ENCODE results near the gene TXNIP. TPM values are rescaled to one million over a fixed set of nuclear protein-coding genes. Genes with fewer than 3 reads are reported as not detected.

The TXNIP gene, protein sequence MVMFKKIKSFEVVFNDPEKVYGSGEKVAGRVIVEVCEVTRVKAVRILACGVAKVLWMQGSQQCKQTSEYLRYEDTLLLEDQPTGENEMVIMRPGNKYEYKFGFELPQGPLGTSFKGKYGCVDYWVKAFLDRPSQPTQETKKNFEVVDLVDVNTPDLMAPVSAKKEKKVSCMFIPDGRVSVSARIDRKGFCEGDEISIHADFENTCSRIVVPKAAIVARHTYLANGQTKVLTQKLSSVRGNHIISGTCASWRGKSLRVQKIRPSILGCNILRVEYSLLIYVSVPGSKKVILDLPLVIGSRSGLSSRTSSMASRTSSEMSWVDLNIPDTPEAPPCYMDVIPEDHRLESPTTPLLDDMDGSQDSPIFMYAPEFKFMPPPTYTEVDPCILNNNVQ
- 336 TPM for total RNA-seq
- polyA plus RNA-seq = 1,022 TPM
- long read RNA-seq, donor 1, transcript TXNIP-204 (8 exons, 2,926 nt) = major isoform, 9 of 9 reads
- long read RNA-seq, donor 1, partial matches to known transcripts = 0 of 9 reads
- long read RNA-seq, donor 1, other reads (novel, unspliced or antisense) = 0 of 9 reads
- long read RNA-seq, donor 2, transcript TXNIP-204 (8 exons, 2,926 nt) = major isoform, 117 of 189 reads
- long read RNA-seq, donor 2, transcript TXNIP-202 (2 exons, 509 nt) = minor isoform, 5 of 189 reads
- long read RNA-seq, donor 2, partial matches to known transcripts = 63 of 189 reads
- long read RNA-seq, donor 2, other reads (novel, unspliced or antisense) = 0 of 189 reads
- long read RNA-seq, donor 3, transcript TXNIP-204 (8 exons, 2,926 nt) = major isoform, 133 of 211 reads
- long read RNA-seq, donor 3, partial matches to known transcripts = 77 of 211 reads
- long read RNA-seq, donor 3, other reads (novel, unspliced or antisense) = 0 of 211 reads
- long read RNA-seq, donor 4, transcript TXNIP-204 (8 exons, 2,926 nt) = major isoform, 36 of 50 reads
- long read RNA-seq, donor 4, partial matches to known transcripts = 11 of 50 reads
- long read RNA-seq, donor 4, other reads (novel, unspliced or antisense) = 0 of 50 reads
- long read RNA-seq, donor 5, transcript TXNIP-204 (8 exons, 2,926 nt) = major isoform, 138 of 258 reads
- long read RNA-seq, donor 5, transcript TXNIP-202 (2 exons, 509 nt) = minor isoform, 5 of 258 reads
- long read RNA-seq, donor 5, partial matches to known transcripts = 107 of 258 reads
- long read RNA-seq, donor 5, other reads (novel, unspliced or antisense) = 5 of 258 reads
- long read RNA-seq, donor 6, transcript TXNIP-204 (8 exons, 2,926 nt) = major isoform, 59 of 79 reads
- long read RNA-seq, donor 6, partial matches to known transcripts = 20 of 79 reads
- long read RNA-seq, donor 6, other reads (novel, unspliced or antisense) = 0 of 79 reads
- long read RNA-seq, donor 7, transcript TXNIP-204 (8 exons, 2,926 nt) = major isoform, 62 of 131 reads
- long read RNA-seq, donor 7, partial matches to known transcripts = 58 of 131 reads
- long read RNA-seq, donor 7, other reads (novel, unspliced or antisense) = 5 of 131 reads
- long read RNA-seq, donor 8, transcript TXNIP-204 (8 exons, 2,926 nt) = major isoform, 22 of 54 reads
- long read RNA-seq, donor 8, partial matches to known transcripts = 29 of 54 reads
- long read RNA-seq, donor 8, other reads (novel, unspliced or antisense) = 0 of 54 reads
- long read RNA-seq, donor 9, transcript TXNIP-204 (8 exons, 2,926 nt) = major isoform, 34 of 43 reads
- long read RNA-seq, donor 9, partial matches to known transcripts = 8 of 43 reads
- long read RNA-seq, donor 9, other reads (novel, unspliced or antisense) = 0 of 43 reads
- long read RNA-seq, donor 10, transcript TXNIP-204 (8 exons, 2,926 nt) = major isoform, 50 of 140 reads
- long read RNA-seq, donor 10, partial matches to known transcripts = 88 of 140 reads
- long read RNA-seq, donor 10, other reads (novel, unspliced or antisense) = 0 of 140 reads

GRCh38 chr1:145996433-145997015 lies at the start of gene TXNIP:
Gene TXNIP (minus strand): TSS chr1:145996579. CDS start chr1:145996266, 313 bp downstream.
- peaks cover 0 to 2% of the 10 kb centered on the region in 2 donors for H3K9me3 ChIP-seq (ENCODE audit: control insufficient read depth in 2 of 2, insufficient read depth in 1 of 2, low read length in 1 of 2)
- no peaks in the 10 kb centered on the region for H3K27me3 ChIP-seq (ENCODE audit: control insufficient read depth in 2 of 2, insufficient read depth in 1 of 2, low read length in 1 of 2)
- H3K36me3 ChIP-seq (ENCODE audit: control insufficient read depth in 2 of 2, insufficient read depth in 2 of 2, low read length in 1 of 2) = peaks cover 31 to 34% of the 10 kb centered on the region in 2 donors
- peaks cover 20 to 47% of the 10 kb centered on the region in 2 donors for H3K4me1 ChIP-seq (ENCODE audit: control insufficient read depth in 2 of 2, insufficient read depth in 2 of 2, low read length in 2 of 2)
- WGBS = under 1% methylated on average over 30 of the region's 30 CpGs
- H3K4me3 ChIP-seq (ENCODE audit: low read length in 2 of 2) = peak within 1 kb of the TSS; percentile 76 to 92
- H3K27ac ChIP-seq (ENCODE audit: low read depth in 1 of 2, low read length in 1 of 2) = peak within 1 kb of the TSS; percentile 98 to 99
- DNase-seq (ENCODE audit: low read depth in 6 of 9, low spot score in 9 of 9) = peak in 7 of 9 donors; percentile 83 to 98 (median 93)

- Histone ChIP-seq H3K4me1 (ENCODE audit: control insufficient read depth in 2 of 2, insufficient read depth in 2 of 2, low read length in 2 of 2) (peaks cover 3 to 24% of the 10 kb centered on the region in 2 donors), H3K27ac (ENCODE audit: low read depth in 1 of 2, low read length in 1 of 2) (no peak overlapping the region), H3K27me3 (ENCODE audit: control insufficient read depth in 2 of 2, insufficient read depth in 1 of 2, low read length in 1 of 2) (peaks cover 0 to 27% of the 10 kb centered on the region in 2 donors), H3K9me3 (ENCODE audit: control insufficient read depth in 2 of 2, insufficient read depth in 1 of 2, low read length in 1 of 2) (no peaks in the 10 kb centered on the region), H3K4me3 (ENCODE audit: low read length in 2 of 2) (no peak overlapping the region), H3K36me3 (ENCODE audit: control insufficient read depth in 2 of 2, insufficient read depth in 2 of 2, low read length in 1 of 2) (no peaks in the 10 kb centered on the region)
- WGBS = 80% methylated on average over 9 of the region's 9 CpGs
- DNase-seq (ENCODE audit: low read depth in 6 of 9, low spot score in 9 of 9) = no peak
These were observed 43.4 kb upstream of the TXNIP start for GRCh38 chr1:146039844-146040194.

DNA sequence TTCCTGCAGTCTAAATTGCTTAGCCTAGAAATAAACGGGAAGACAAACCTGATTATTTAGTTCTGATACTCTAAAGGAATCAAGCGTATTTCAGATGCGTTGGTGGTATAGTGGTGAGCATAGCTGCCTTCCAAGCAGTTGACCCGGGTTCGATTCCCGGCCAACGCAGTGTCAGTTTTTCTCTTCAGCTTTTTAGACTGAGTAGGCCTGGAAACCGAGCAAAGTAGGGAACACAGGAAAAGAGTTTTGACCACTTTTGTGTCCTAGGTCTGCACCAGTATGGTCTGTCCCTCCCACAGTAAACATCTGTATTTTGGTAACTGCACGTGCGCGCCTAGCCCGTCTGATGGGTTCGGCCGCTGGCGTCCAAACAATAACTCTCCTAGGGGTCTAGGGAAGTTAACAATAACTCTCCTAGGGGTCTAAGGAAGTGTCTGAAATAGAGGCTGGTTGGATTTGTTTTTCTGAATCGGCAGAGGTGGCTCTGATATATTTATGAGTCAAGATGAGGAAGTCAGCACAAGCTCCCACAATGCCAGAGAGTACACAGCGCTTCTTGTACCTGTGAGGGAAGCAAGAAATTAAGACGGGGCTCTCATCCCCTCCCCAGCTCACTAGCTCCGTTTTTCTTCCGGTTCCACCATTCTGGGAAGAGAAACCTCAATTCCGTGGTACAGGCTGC lies 40.7 kb upstream of the TXNIP start:
- no peaks in the 10 kb centered on the region for H3K9me3 ChIP-seq (ENCODE audit: control insufficient read depth in 2 of 2, insufficient read depth in 1 of 2, low read length in 1 of 2)
- H3K4me1 ChIP-seq (ENCODE audit: control insufficient read depth in 2 of 2, insufficient read depth in 2 of 2, low read length in 2 of 2) = peaks cover 3 to 24% of the 10 kb centered on the region in 2 donors
- DNase-seq (ENCODE audit: low read depth in 6 of 9, low spot score in 9 of 9) = peak in 8 of 9 donors; percentile 60 to 91 (median 80)
- peak overlapping the region; percentile 77 to 95 for H3K4me3 ChIP-seq (ENCODE audit: low read length in 2 of 2)
- under 1% methylated on average over 21 of the region's 21 CpGs for WGBS
- H3K36me3 ChIP-seq (ENCODE audit: control insufficient read depth in 2 of 2, insufficient read depth in 2 of 2, low read length in 1 of 2) = no peaks in the 10 kb centered on the region
- peaks cover 0 to 27% of the 10 kb centered on the region in 2 donors for H3K27me3 ChIP-seq (ENCODE audit: control insufficient read depth in 2 of 2, insufficient read depth in 1 of 2, low read length in 1 of 2)
- peak overlapping the region; percentile 91 to 96 for H3K27ac ChIP-seq (ENCODE audit: low read depth in 1 of 2, low read length in 1 of 2)

GRCh38 chr1:146036241-146036964 lies 40.0 kb upstream of the TXNIP start:
- Histone ChIP-seq H3K27me3 (ENCODE audit: control insufficient read depth in 2 of 2, insufficient read depth in 1 of 2, low read length in 1 of 2) (peaks cover 0 to 27% of the 10 kb centered on the region in 2 donors), H3K4me3 (ENCODE audit: low read length in 2 of 2) (peak overlapping the region in 1 of 2 donors; percentile 95), H3K9me3 (ENCODE audit: control insufficient read depth in 2 of 2, insufficient read depth in 1 of 2, low read length in 1 of 2) (no peaks in the 10 kb centered on the region), H3K4me1 (ENCODE audit: control insufficient read depth in 2 of 2, insufficient read depth in 2 of 2, low read length in 2 of 2) (peaks cover 3 to 24% of the 10 kb centered on the region in 2 donors), H3K36me3 (ENCODE audit: control insufficient read depth in 2 of 2, insufficient read depth in 2 of 2, low read length in 1 of 2) (no peaks in the 10 kb centered on the region), H3K27ac (ENCODE audit: low read depth in 1 of 2, low read length in 1 of 2) (peak overlapping the region in 1 of 2 donors; percentile 22)
- 5% methylated on average over 10 of the region's 10 CpGs for WGBS
- DNase-seq (ENCODE audit: low read depth in 6 of 9, low spot score in 9 of 9) = peak in 2 of 9 donors; percentile 30 to 46

DNA sequence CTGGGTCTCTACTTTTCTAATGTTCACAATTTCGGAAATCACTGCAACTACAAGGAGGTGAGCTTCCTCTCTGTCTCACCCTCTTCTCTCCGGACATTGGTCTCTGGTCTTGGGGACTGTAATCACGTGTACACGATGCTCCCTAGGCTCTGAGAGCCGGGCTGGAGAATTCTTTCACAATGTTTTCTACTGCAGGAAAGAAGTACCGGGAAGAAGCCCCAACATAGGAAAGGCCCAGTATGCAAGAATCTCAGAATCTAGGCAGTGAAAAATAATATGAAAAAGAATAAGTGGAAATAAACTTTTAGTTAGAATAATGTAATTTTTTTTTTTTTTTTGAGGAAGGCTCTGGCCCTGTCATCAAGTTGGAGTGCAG lies 38.7 kb upstream of the TXNIP start:
- WGBS = 48% methylated on average over 6 of the region's 6 CpGs
- H3K4me1 ChIP-seq (ENCODE audit: control insufficient read depth in 2 of 2, insufficient read depth in 2 of 2, low read length in 2 of 2) = peaks cover 3 to 24% of the 10 kb centered on the region in 2 donors
- H3K4me3 ChIP-seq (ENCODE audit: low read length in 2 of 2) = peak overlapping the region in 1 of 2 donors; percentile 36
- no peak overlapping the region for H3K27ac ChIP-seq (ENCODE audit: low read depth in 1 of 2, low read length in 1 of 2)
- H3K27me3 ChIP-seq (ENCODE audit: control insufficient read depth in 2 of 2, insufficient read depth in 1 of 2, low read length in 1 of 2) = peaks cover 0 to 21% of the 10 kb centered on the region in 2 donors
- H3K9me3 ChIP-seq (ENCODE audit: control insufficient read depth in 2 of 2, insufficient read depth in 1 of 2, low read length in 1 of 2) = no peaks in the 10 kb centered on the region
- DNase-seq (ENCODE audit: low read depth in 6 of 9, low spot score in 9 of 9) = no peak
- no peaks in the 10 kb centered on the region for H3K36me3 ChIP-seq (ENCODE audit: control insufficient read depth in 2 of 2, insufficient read depth in 2 of 2, low read length in 1 of 2)

DNA sequence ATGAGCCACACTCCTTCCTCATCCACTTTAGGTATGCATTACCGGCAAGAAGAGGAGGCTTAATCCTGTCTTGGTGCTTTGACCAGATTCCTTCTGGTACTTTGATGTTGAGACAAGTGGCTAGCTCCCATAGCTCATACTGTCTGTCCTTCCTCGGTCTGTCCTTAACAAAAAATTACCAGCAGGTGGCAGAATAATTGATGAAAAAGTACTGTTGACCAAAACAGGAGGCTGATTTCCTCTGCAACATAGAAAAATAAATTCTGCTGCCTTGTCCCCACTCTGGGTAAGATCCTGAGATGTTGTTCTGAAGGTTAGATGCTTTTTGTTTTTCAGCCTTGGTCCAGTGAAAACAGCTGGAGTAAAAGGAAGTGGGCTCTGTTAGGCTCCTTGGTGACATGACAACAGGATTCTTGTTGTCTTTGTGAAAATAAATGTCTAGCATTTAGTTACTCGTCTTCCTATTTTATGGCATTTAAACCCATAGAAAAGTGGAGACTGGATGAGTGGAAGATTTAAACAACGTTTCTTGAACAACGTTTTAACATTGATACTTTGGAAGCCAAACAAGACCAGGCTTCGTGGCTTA lies 36.3 kb upstream of the TXNIP start:
- WGBS = 65% methylated on average over 6 of the region's 6 CpGs
- H3K36me3 ChIP-seq (ENCODE audit: control insufficient read depth in 2 of 2, insufficient read depth in 2 of 2, low read length in 1 of 2) = no peaks in the 10 kb centered on the region
- no peak overlapping the region for H3K4me3 ChIP-seq (ENCODE audit: low read length in 2 of 2)
- peak in 1 of 9 donors; percentile 59 for DNase-seq (ENCODE audit: low read depth in 6 of 9, low spot score in 9 of 9)
- H3K9me3 ChIP-seq (ENCODE audit: control insufficient read depth in 2 of 2, insufficient read depth in 1 of 2, low read length in 1 of 2) = no peaks in the 10 kb centered on the region
- peaks cover 0 to 2% of the 10 kb centered on the region in 2 donors for H3K27me3 ChIP-seq (ENCODE audit: control insufficient read depth in 2 of 2, insufficient read depth in 1 of 2, low read length in 1 of 2)
- H3K27ac ChIP-seq (ENCODE audit: low read depth in 1 of 2, low read length in 1 of 2) = no peak overlapping the region
- peaks cover 0 to 12% of the 10 kb centered on the region in 2 donors for H3K4me1 ChIP-seq (ENCODE audit: control insufficient read depth in 2 of 2, insufficient read depth in 2 of 2, low read length in 2 of 2)

- H3K27me3 ChIP-seq (ENCODE audit: control insufficient read depth in 2 of 2, insufficient read depth in 1 of 2, low read length in 1 of 2) = no peaks in the 10 kb centered on the region
These were observed 35.1 kb upstream of the TXNIP start for GRCh38 chr1:146031476-146031875.

More at GRCh38 chr1:146031476-146031875, 35.1 kb upstream of the TXNIP start:
- H3K27ac ChIP-seq (ENCODE audit: low read depth in 1 of 2, low read length in 1 of 2) = no peak overlapping the region
- no peaks in the 10 kb centered on the region for H3K36me3 ChIP-seq (ENCODE audit: control insufficient read depth in 2 of 2, insufficient read depth in 2 of 2, low read length in 1 of 2)
- DNase-seq (ENCODE audit: low read depth in 6 of 9, low spot score in 9 of 9) = no peak
- no peak overlapping the region for H3K4me3 ChIP-seq (ENCODE audit: low read length in 2 of 2)
- peaks cover 0 to 9% of the 10 kb centered on the region in 2 donors for H3K4me1 ChIP-seq (ENCODE audit: control insufficient read depth in 2 of 2, insufficient read depth in 2 of 2, low read length in 2 of 2)
- H3K9me3 ChIP-seq (ENCODE audit: control insufficient read depth in 2 of 2, insufficient read depth in 1 of 2, low read length in 1 of 2) = no peaks in the 10 kb centered on the region

Measured in thymus (tissue), 14 donors.